HG02885 (cell line): ENCODE data around the gene CDH10.

ENCODE experiments used
- ATAC-seq: cut with Tn5 transposase; IDR thresholded peaks from one replicate; pipeline ENCODE4 v1.9.1; 2021; ENCODE audit warnings: mild to moderate bottlenecking; ENCODE audit not compliant: unreplicated experiment, poor library complexity

The CDH10 gene

GRCh38 chr5:24492229-24492628, 152.5 kb downstream of the CDH10 start:
- ATAC-seq, result no peak

DNA sequence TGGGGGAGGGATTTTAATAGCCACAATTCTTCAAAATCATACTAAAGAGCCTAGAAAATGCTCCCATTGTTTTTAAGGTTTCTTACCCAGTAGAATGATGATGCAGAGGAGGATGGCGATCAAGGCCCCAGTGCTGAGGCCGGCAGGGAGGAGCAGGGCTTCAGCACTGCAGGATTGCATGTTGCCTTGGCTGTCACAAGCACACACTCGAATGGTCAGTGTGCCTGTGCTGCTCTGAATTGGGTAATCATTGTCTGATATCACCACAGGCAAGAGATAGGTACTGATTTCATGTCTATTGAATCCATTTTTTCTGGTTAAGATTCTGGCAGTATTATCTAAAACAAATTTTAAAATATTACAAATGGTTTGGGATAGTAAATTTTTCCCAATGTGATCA, 153.3 kb downstream of the CDH10 start:
- no peak for ATAC-seq

GRCh38 chr5:24487368-24488229, 157.2 kb downstream of the CDH10 start:
- ATAC-seq, result no peak

GRCh38 chr5:24480952-24481351, 163.8 kb downstream of the CDH10 start:
- ATAC-seq, result no peak

GRCh38 chr5:24477958-24478357, 166.8 kb downstream of the CDH10 start:
- ATAC-seq, result no peak

DNA sequence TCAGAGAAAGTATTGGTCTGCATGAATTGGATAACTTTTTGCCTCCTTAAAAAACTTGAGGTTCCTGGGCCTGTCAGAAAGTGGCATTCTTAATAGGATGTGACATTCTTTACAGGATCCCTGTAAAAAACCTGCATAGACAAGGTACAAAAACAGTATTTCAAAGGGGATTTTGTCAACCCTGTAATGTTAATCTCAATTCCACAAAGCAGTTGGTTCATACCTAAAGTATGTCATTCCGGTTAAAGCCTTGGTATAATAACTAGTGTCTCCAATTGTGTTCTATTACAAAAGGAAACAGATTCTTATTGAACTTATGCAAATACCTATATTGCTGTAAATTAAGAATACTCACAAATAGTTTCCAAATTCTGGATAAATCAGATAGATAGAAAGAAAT, 169.7 kb downstream of the CDH10 start:
- no peak for ATAC-seq

- no peak for ATAC-seq
Measured at GRCh38 chr5:24474685-24475084, 170.1 kb downstream of the CDH10 start.

- ATAC-seq, result no peak
Measured at GRCh38 chr5:24472518-24472917, 172.3 kb downstream of the CDH10 start.

- no peak for ATAC-seq
Measured at GRCh38 chr5:24444414-24444813, 200.4 kb downstream of the CDH10 start.

DNA sequence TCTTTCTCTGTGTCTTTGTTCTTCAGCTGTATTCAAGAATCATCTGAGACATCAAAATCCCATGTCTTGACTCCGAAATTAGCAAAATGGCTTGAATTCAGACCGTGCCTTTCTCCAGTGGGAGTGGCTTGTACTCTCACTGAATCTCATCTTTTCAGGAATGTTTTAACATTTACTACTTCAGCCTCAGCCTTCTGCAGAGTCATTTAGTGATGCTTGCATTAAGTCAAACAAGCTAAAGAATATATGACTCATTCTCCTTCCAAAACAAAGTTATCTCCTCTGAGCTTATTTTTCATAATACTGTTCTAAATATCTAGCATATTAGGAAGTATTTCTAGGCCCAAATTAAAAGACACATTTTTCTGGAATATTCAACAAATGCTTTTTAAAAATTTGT, 205.3 kb downstream of the CDH10 start:
- no peak for ATAC-seq
